Measurements from ENCODE around the gene CAPN10. TPM values are rescaled to one million over a fixed set of nuclear protein-coding genes. Genes with fewer than 3 reads are reported as not detected.

Gene CAPN10
- polyA plus RNA-seq, 1 donor (not counting 4 experiments of a cell fraction or from before 2014, with no cell fraction given): 7.1 TPM

DNA sequence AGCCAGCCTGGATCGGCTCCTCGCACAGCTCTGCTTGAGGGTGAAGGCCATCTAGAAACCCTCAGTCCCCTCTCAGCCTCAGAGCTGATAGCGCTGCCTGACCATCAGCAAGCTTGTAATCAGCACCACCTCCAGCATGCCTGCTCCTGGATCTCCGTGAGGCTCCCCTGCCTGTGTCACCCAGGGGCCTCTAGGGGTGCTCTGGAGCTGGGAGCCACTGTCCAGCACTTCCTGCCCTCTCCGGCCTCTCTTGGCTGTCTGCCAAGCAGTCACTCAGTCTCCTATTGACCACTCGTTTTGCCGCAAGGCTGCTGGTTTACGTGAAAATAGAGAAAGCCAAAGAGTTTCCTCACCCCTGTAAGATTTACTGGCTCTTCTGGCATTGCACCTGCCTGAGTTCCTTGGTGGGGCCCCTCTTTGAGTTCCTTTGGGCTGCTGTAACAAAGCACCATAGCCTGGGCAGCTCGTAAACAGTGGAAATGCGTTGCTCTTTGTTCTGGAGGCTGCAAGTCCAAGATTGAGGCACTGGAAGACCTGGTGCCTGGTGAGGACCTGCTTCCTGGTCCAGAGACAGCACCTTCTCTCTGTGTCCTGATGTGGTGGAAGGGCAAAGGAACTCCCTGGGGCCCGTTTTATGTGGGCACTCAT is 17.9 kb downstream of the CAPN10 start:
- Histone ChIP-seq H3K27ac (ENCODE audit: control insufficient read depth, insufficient read depth, low read length) (no peak overlapping the region), H3K4me3 (ENCODE audit: control insufficient read depth in 2 of 3, extremely low read depth in 1 of 3, insufficient read depth in 2 of 3, low read depth in 1 of 3, low read length in 3 of 3) (no peak overlapping the region), H3K9me3 (ENCODE audit: control insufficient read depth, low read depth, low read length) (no peaks in the 10 kb centered on the region), H3K79me2 (ENCODE audit: control insufficient read depth, insufficient read depth, low read length) (no peaks in the 10 kb centered on the region), H2AFZ (ENCODE audit: control insufficient read depth, low read length) (no peak overlapping the region), H3K4me1 (ENCODE audit: control insufficient read depth, extremely low read depth, insufficient read depth, low read length) (no peaks in the 10 kb centered on the region), H3K27me3 (ENCODE audit: control insufficient read depth, extremely low read depth, insufficient read depth, low read length) (no peaks in the 10 kb centered on the region), H3K9me1 (ENCODE audit: control insufficient read depth, extremely low read depth, insufficient read depth, low read length) (no peaks in the 10 kb centered on the region), H3K36me3 (ENCODE audit: control insufficient read depth in 2 of 2, extremely low read depth in 1 of 2, insufficient read depth in 2 of 2, low read length in 2 of 2) (peaks cover 0 to 3% of the 10 kb centered on the region in 2 experiments), H3K9ac (ENCODE audit: control insufficient read depth, extremely low read depth, insufficient read depth, low read length) (no peak overlapping the region), H3K4me2 (ENCODE audit: control insufficient read depth, extremely low read depth, insufficient read depth, low read depth, low read length) (no peak overlapping the region), H4K20me1 (ENCODE audit: control insufficient read depth, extremely low read depth, insufficient read depth, low read length) (no peaks in the 10 kb centered on the region)
- FAIRE-seq (no peak), DNase-seq (ENCODE audit: low read depth, low spot score) (no peak)
- dilution Hi-C loops (cut with MboI; ENCODE audit: extremely low pct_ligation_motif_present, low sequenced_read_pairs): no loop called here
- TF ChIP-seq, protein P1, sequence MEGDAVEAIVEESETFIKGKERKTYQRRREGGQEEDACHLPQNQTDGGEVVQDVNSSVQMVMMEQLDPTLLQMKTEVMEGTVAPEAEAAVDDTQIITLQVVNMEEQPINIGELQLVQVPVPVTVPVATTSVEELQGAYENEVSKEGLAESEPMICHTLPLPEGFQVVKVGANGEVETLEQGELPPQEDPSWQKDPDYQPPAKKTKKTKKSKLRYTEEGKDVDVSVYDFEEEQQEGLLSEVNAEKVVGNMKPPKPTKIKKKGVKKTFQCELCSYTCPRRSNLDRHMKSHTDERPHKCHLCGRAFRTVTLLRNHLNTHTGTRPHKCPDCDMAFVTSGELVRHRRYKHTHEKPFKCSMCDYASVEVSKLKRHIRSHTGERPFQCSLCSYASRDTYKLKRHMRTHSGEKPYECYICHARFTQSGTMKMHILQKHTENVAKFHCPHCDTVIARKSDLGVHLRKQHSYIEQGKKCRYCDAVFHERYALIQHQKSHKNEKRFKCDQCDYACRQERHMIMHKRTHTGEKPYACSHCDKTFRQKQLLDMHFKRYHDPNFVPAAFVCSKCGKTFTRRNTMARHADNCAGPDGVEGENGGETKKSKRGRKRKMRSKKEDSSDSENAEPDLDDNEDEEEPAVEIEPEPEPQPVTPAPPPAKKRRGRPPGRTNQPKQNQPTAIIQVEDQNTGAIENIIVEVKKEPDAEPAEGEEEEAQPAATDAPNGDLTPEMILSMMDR (optimal IDR thresholded peaks at IDR 0.05 in 1 of 3, IDR thresholded peaks at IDR 0.05 in 1 of 3, conservative IDR thresholded peaks at IDR 0.05 in 1 of 3; ENCODE audit: extremely low read depth in 1 of 3, insufficient read depth in 2 of 3, low read length in 3 of 3): peak in 2 of 3 experiments; percentile 21 to 27
- TF ChIP-seq EZH2 (IDR thresholded peaks at IDR 0.05; ENCODE audit: low read length): no peak

DNA sequence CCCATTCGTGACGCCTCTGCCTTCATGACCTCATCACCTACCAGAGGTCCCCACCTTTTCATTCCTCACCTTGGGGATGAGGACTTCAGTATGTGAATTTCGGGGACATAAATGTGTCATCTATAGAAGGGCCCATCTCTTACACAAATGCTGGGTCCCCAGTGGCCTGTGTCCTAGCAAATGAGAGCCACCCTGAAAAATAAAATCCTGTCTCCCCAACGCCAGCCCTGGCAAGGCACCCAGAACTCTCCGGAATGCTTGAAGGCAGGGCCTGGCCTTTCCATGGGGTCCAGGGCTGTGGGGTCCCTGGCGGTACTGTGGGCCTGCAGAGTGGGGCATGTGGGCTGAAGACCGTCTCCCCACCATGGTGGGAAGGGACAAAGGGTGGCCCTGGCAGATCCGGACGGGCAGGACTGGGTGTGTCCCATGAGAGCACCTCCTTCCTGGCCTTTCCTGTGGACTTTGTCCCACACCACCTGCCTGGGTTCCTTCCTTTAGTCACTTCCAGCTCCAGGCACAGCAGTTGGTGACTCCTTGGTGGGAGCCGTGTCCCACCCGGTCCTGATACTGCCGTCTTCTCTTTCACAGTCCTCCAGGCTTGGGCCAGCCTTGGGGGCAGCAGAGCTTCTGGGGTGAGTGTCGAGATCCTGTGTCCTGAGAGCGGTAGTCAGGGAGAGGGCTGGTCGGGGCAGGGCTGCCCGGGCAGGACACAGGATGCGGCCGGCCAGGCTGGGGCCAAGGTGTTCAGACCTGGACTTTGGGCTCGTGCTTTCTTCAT is 18.6 kb downstream of the CAPN10 start:
- no peak overlapping the region for H3K9ac ChIP-seq (ENCODE audit: control insufficient read depth, extremely low read depth, insufficient read depth, low read length)
- no peaks in the 10 kb centered on the region for H3K9me1 ChIP-seq (ENCODE audit: control insufficient read depth, extremely low read depth, insufficient read depth, low read length)
- H2AFZ ChIP-seq (ENCODE audit: control insufficient read depth, low read length): no peak overlapping the region
- no peaks in the 10 kb centered on the region for H3K9me3 ChIP-seq (ENCODE audit: control insufficient read depth, low read depth, low read length)
- no peaks in the 10 kb centered on the region for H3K27me3 ChIP-seq (ENCODE audit: control insufficient read depth, extremely low read depth, insufficient read depth, low read length)
- dilution Hi-C loops (cut with MboI; ENCODE audit: extremely low pct_ligation_motif_present, low sequenced_read_pairs): no loop called here
- H3K4me3 ChIP-seq (ENCODE audit: control insufficient read depth in 2 of 3, extremely low read depth in 1 of 3, insufficient read depth in 2 of 3, low read depth in 1 of 3, low read length in 3 of 3): no peak overlapping the region
- TF ChIP-seq, protein P1 (optimal IDR thresholded peaks at IDR 0.05 in 1 of 3, IDR thresholded peaks at IDR 0.05 in 1 of 3, conservative IDR thresholded peaks at IDR 0.05 in 1 of 3; ENCODE audit: extremely low read depth in 1 of 3, insufficient read depth in 2 of 3, low read length in 3 of 3): no peak
- TF ChIP-seq EZH2 (IDR thresholded peaks at IDR 0.05; ENCODE audit: low read length): no peak
- peaks cover 0 to 3% of the 10 kb centered on the region in 2 experiments for H3K36me3 ChIP-seq (ENCODE audit: control insufficient read depth in 2 of 2, extremely low read depth in 1 of 2, insufficient read depth in 2 of 2, low read length in 2 of 2)
- FAIRE-seq (no peak), DNase-seq (ENCODE audit: low read depth, low spot score) (no peak)
- H3K4me2 ChIP-seq (ENCODE audit: control insufficient read depth, extremely low read depth, insufficient read depth, low read depth, low read length): no peak overlapping the region
- H4K20me1 ChIP-seq (ENCODE audit: control insufficient read depth, extremely low read depth, insufficient read depth, low read length): no peaks in the 10 kb centered on the region
- no peaks in the 10 kb centered on the region for H3K4me1 ChIP-seq (ENCODE audit: control insufficient read depth, extremely low read depth, insufficient read depth, low read length)
- no peak overlapping the region for H3K27ac ChIP-seq (ENCODE audit: control insufficient read depth, insufficient read depth, low read length)
- no peaks in the 10 kb centered on the region for H3K79me2 ChIP-seq (ENCODE audit: control insufficient read depth, insufficient read depth, low read length)

Measured in keratinocyte (primary cell).